GM12864 (cell line): ENCODE data around the gene TXK.
A peak's percentile ranks its signal among the peaks of the same experiment; 100 is the strongest.

ENCODE experiments used
- DNase-seq: peaks from one replicate; pipeline ENCODE4 v3.0.0-alpha.2; 2011; ENCODE audit warnings: low read depth
- H3K4me3 ChIP-seq: 2 replicates; pipeline ENCODE4 v1.5.1; 2011; ENCODE audit warnings: mild to moderate bottlenecking, low read depth, low read length, control low read depth
- CTCF ChIP-seq: IDR thresholded peaks from 2 replicates; pipeline ENCODE4 v1.5.1; 2011; ENCODE audit warnings: low read depth, mild to moderate bottlenecking, moderate library complexity, low read length, control low read depth, inconsistent platforms; ENCODE audit errors: missing control alignments

TXK gene

GRCh38 chr4:48153791-48154550, 19.9 kb upstream of the TXK start:
- no peak overlapping the region for H3K4me3 ChIP-seq
- no peak for DNase-seq
- TF ChIP-seq CTCF, result no peak

- H3K4me3 ChIP-seq, result no peak overlapping the region
- no peak for DNase-seq
- TF ChIP-seq CTCF, result no peak
Measured at GRCh38 chr4:48152259-48152658, 18.2 kb upstream of the TXK start.

- no peak overlapping the region for H3K4me3 ChIP-seq
- no peak for DNase-seq
- no peak for TF ChIP-seq CTCF
Measured at GRCh38 chr4:48149827-48150370, 15.8 kb upstream of the TXK start.

GRCh38 chr4:48147621-48148020, 13.6 kb upstream of the TXK start:
- no peak for TF ChIP-seq CTCF
- no peak overlapping the region for H3K4me3 ChIP-seq
- DNase-seq, result no peak

- TF ChIP-seq CTCF, result peak; percentile 42
- H3K4me3 ChIP-seq, result no peak overlapping the region
- no peak for DNase-seq
Measured at GRCh38 chr4:48141048-48141447, 7.0 kb upstream of the TXK start.

GRCh38 chr4:48139691-48140090, 5.6 kb upstream of the TXK start:
- DNase-seq, result no peak
- H3K4me3 ChIP-seq, result no peak overlapping the region
- no peak for TF ChIP-seq CTCF

- DNase-seq, result no peak
- TF ChIP-seq CTCF, result no peak
- no peak overlapping the region for H3K4me3 ChIP-seq
Measured at GRCh38 chr4:48138936-48139335, 4.9 kb upstream of the TXK start.
